ENCODE measurements around the gene HYAL2.
"Not testable (repeated sequence)": the region's sequence is repeated elsewhere in the genome, so short reads cannot be mapped to it uniquely, and the experiment has no call there.

Gene HYAL2

GRCh38 chr3:50287262-50287661 is 35.3 kb downstream of the HYAL2 start:
- no peak for DNase-seq

DNA sequence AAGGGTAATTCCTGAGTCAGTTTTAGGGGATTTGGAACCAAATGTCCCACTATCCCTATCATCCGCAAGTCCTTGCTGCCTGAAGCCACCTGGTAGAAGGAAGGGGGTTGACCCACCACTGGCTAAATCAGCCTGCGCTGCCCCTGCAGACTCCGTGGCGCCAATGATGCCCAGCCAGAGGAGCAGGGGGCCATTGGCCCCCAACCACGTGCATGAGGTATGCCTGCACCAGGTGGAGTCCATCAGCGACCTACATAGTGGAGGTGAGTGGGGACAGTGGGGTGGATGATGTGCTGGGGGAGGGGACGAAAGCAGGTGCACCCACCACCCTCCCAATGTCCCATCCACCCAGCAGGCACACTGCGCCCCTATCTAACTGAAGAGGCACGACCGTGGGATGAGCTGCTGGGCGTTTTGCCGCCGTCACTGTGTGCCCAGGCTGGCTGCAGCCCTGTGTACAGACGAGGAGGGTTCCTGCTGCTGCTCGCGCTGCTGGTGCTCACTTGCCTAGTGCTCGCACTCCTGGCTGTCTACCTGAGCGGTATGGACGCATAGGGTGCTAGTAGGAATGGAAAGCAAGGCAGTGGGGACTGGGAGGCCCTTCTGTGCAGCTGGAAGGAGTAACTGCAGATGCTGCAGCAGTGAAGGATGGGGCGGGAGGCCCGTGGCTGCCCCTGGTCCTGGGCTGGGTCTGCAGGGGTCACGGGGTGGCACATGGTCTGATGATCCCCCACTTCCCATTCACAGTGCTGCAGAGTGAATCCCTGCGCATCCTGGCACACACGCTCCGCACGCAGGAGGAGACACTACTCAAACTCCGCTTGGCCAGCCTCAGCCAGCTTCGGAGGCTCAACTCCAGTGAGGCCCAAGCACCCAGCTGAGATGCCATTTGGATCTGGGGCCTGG is 36.0 kb downstream of the HYAL2 start:
- no peak for DNase-seq

- DNase-seq = not testable (repeated sequence)
Measured at GRCh38 chr3:50284121-50284520, 38.4 kb downstream of the HYAL2 start.

- DNase-seq = no peak
Measured at GRCh38 chr3:50279255-50280016, 43.1 kb downstream of the HYAL2 start.

GRCh38 chr3:50278880-50279224 is 43.7 kb downstream of the HYAL2 start, which contains the start of gene LSMEM2:
Gene LSMEM2 (plus strand): TSS chr3:50279087. CDS start chr3:50279114, 27 bp downstream.
- no peak for DNase-seq

GRCh38 chr3:50278123-50278879 is 44.2 kb downstream of the HYAL2 start:
- DNase-seq = no peak

DNA sequence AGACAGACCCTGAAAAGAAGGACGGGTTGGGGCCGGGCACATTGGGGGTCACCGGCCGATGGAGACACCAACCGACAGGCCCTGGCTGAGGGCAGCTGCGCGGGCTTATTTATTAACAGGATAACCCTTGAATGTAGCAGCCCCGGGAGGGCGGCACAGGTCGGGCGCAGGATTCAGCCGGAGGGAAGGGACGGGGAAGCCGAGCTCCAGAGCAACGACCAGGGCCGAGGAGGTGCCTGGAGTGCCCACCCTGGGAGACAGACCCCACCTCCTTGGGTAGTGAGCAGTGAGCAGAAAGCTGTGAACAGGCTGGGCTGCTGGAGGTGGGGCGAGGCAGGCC is 45.8 kb downstream of the HYAL2 start:
- DNase-seq = no peak

DNA sequence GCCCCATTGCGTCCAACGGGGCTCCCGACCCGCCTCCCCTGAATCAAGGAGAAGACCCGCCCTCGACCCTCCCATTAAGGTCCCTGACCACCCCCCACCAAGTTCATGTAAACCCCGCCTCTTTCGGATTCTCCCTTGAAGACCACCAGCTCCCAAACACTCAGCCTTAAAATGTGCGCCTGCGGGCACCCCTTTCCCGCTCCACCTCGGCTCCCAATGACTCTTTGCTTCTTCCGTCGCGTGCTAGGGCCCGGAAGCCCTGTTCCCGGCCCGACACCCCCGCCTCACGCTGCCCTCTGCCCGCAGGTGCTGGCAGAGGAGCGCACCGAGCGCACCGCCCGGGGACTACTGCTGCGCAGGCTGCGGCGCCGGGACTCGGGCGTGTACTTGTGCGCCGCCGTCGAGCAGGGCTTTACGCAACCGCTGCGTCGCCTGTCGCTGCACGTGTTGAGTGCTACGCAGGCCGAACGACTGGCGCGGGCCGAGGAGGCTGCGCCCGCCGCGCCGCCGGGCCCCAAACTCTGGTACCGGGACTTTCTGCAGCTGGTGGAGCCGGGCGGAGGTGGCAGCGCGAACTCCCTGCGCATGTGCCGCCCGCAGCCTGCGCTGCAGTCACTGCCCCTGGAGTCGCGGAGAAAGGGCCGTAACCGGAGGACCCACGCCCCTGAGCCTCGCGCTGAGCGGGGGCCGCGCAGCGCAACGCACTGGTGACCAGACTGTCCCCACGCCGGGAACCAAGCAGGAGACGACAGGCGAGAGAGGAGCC is 46.4 kb downstream of the HYAL2 start:
- DNase-seq = peak; percentile 14 to 17

GRCh38 chr3:50275141-50275995 is 47.2 kb downstream of the HYAL2 start:
- DNase-seq = no peak

DNA sequence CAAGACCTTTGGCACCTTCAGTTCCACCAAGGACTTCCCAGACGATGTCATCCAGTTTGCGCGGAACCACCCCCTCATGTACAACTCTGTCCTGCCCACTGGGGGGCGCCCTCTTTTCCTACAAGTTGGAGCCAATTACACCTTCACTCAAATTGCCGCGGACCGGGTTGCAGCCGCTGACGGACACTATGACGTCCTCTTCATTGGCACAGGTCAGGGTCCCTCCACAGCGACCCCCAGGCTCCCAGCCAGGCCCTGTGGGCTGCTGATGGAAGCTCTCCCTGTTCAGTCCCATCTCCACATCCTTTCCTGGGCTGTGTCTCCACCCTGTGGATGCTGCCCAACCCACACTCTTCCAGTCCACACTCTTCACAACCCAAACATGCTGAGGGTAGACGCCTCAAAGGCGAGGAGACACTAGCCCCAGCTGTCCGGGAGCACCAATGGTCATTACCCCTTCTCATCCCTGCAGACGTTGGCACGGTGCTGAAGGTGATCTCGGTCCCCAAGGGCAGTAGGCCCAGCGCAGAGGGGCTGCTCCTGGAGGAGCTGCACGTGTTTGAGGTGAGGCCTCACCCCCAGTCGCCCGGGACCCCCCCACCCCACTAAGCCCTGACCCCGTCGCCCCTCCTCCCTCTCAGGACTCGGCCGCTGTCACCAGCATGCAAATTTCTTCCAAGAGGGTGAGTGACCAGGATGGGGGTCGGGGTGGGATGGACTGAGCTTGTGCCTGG is 48.0 kb downstream of the HYAL2 start:
- peak; percentile 39 to 56 for DNase-seq

DNA sequence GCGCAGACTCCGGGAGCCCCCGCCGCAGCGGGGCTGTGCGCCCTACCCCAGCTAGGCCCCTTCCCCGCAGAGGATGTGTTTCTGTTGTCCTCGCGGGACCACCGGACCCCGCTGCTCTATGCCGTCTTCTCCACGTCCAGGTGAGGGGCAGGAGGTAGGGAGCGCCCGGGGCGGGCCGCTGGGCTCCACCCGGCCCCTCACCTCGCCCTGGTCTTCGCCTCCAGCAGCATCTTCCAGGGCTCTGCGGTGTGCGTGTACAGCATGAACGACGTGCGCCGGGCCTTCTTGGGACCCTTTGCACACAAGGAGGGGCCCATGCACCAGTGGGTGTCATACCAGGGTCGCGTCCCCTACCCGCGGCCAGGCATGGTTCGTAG is 48.9 kb downstream of the HYAL2 start:
- no peak for DNase-seq

GRCh38 chr3:50272911-50273688 is 49.4 kb downstream of the HYAL2 start:
- peak; percentile 33 to 74 for DNase-seq

GRCh38 chr3:50272538-50272910 is 50.0 kb downstream of the HYAL2 start:
- DNase-seq = not testable (repeated sequence)

DNA sequence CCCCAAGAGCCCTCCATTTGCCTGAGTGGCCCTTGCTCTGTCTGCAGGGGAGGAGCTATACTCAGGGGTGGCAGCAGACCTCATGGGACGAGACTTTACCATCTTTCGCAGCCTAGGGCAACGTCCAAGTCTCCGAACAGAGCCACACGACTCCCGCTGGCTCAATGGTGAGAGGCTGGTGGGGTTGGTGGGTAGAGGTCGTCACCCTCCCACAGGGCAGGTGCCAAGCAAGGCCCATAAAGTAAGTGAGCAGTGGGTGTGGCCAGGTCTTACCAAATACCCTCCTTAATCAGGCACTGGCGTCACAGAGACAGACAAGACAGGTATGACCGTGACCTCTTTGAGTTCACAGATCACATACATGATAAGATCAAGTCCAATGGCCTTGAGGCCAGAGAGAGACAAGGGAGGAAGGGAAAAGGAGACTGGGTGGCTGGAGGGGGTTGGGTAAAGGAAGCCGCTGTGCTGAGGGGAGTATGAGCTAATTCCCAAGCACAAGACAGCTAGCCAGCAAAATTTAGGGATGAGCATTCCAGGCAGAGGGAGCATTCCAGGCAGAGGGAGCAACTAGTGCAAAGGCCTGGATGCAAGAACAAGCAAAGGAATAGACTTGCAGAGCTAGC is 51.1 kb downstream of the HYAL2 start:
- DNase-seq = no peak

DNA sequence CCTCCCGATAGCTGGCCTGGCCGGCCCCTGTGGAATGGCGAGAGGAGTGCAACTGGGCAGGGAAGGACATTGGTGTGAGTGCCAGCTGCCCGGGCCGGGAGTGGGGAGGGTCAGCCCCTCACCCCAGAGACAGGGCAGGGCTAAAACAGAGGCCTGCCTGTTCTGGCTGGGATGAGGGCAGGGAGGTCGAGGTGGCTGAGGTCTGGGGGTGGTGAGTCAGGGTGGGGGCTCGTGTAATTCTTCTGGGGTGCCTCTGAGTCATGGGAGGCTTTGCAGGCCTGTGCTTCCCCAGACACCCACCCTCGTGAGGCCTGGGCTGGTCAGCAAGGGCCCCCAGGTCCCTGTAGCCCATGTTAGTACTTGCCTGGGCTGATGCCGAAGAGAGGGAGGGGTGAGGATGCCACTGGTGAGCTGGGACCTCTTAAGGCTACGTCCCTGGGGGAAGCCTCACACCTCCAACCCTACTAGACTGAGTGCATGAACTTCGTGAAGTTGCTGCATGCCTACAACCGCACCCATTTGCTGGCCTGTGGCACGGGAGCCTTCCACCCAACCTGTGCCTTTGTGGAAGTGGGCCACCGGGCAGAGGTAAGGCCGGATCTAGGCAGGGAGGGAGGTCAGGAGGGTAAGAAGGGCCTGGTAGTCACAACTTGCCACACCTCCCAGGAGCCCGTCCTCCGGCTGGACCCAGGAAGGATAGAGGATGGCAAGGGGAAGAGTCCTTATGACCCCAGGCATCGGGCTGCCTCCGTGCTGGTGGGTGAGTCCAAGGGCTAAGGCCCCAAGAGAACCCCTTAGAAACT is 51.9 kb downstream of the HYAL2 start:
- DNase-seq = no peak

- no peak for DNase-seq
Measured at GRCh38 chr3:50269977-50270413, 52.5 kb downstream of the HYAL2 start.

GRCh38 chr3:50269460-50269859 is 53.1 kb downstream of the HYAL2 start:
- DNase-seq = no peak

DNA sequence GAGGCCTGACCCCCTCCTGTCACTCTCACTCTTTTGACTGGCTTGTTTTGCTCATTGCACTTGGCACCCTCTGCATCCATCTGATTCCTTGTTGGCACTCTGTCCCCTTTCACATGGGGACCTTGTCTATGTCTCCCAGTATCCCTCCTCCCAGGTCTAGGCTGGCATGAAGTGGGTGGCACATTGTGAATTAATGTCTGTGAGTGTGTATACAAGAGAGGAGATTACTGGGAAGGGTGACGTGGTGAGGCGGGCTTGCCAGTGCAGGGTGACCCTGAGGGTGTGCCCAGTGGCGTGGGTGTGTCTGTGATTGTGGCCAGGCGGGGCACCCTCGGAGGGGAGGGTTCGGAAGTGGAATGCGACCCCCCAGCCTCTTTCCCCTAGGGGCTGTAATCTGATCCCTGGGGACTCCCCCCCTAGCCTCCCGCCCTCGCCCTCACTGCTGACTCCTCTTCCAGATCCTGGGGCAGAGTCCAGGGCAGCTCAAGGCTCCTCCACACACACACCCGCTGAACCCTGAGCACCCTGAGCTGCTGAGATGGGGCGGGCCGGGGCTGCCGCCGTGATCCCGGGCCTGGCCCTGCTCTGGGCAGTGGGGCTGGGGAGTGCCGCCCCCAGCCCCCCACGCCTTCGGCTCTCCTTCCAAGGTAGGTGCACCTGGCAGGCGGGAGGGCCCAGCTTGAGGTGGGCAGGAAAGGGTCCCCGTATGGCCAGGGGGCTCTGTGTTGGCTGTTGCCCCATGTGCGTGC is 53.7 kb downstream of the HYAL2 start, which contains the start of gene SEMA3B:
Gene SEMA3B (plus strand): TSS at position 445 of the 749 bp plus-strand sequence. CDS start 94 bp downstream, at position 539.
- no peak for DNase-seq

All from NCI-H1930 (cell line).